RWPE1 (cell line): ENCODE data around the gene TP53I13.

Experiments used
- CTCF ChIA-PET: fragments of 350-600 bp; sonication (Branson Sonifier 250); formaldehyde crosslinking; extraction: SDS; loops from one replicate; lab custom pipeline; 2021; lab: Yijun Ruan, JAX
- POLR2A ChIA-PET: fragments of 400-600 bp; formaldehyde crosslinking; extraction: SDS; loops from one replicate; lab custom pipeline; 2020; ENCODE audit warnings: antibody characterized with exemption; ENCODE audit not compliant: low non-redundant PET; lab: Yijun Ruan, JAX
- DNase-seq: peaks from one replicate; pipeline ENCODE4 v3.0.0; 2012; ENCODE audit warnings: low spot score
- H3K27ac ChIP-seq: fragments of 450-650 bp; 2 replicates; pipeline ENCODE4 v1.5.1; 2017
- TF ChIP-seq, protein P1 (sequence below): fragments of 450-650 bp; conservative IDR thresholded peaks from 2 replicates; pipeline ENCODE4 v1.5.1; 2017; ENCODE audit warnings: low read depth, mild to moderate bottlenecking

TP53I13 gene

DNA sequence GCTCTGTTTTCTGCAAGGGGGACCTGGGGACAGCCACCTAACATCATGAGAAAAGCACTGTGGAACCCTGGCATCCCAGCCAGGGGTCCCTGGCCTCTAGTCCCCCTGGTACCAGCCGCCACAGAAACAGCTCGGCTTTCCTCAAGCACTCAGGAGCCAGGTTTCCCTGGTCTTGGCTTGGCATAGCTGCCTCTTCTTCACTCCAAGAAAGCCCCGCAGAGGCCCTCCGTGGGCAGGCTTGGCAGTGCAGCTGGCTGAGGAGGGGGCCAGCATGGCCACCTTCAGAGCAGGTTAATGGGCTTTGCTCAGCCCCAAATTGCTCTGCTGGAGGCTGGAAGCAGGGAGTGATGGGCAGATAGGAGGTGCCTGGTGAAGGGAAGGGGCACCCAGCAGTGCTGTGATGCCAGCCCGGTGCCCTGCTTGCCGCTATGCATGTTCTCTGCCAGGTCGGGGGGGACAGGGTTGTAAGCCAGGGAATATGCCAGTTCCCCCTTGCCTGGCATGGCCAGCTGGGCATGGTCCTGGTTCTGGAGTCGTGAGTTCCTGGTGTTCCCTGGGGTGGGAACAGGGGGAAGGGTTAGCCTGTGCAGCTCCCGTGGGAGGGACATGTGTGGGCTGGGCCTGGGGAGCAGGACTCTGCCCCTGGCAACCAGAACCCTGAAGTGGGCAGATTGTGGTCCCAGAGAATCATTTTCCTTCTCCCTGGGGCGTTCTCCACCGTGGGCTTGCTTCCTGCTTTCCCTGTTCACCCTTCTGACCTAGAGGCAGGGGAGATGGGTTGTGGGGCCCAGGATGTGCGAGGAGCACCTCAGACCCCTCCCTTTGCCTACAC, 27.7 kb downstream of the TP53I13 start:
- ChIA-PET CTCF (interaction anchor here (0.6 kb wide), 1 partner anchor 1458 kb away, joined by 3 read pairs; no protein-coding TSS in a partner anchor), POLR2A (no interaction called here)
- peak overlapping the region; percentile 99 for H3K27ac ChIP-seq
- DNase-seq, result no peak
- TF ChIP-seq, protein P1, sequence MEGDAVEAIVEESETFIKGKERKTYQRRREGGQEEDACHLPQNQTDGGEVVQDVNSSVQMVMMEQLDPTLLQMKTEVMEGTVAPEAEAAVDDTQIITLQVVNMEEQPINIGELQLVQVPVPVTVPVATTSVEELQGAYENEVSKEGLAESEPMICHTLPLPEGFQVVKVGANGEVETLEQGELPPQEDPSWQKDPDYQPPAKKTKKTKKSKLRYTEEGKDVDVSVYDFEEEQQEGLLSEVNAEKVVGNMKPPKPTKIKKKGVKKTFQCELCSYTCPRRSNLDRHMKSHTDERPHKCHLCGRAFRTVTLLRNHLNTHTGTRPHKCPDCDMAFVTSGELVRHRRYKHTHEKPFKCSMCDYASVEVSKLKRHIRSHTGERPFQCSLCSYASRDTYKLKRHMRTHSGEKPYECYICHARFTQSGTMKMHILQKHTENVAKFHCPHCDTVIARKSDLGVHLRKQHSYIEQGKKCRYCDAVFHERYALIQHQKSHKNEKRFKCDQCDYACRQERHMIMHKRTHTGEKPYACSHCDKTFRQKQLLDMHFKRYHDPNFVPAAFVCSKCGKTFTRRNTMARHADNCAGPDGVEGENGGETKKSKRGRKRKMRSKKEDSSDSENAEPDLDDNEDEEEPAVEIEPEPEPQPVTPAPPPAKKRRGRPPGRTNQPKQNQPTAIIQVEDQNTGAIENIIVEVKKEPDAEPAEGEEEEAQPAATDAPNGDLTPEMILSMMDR, result no peak

DNA sequence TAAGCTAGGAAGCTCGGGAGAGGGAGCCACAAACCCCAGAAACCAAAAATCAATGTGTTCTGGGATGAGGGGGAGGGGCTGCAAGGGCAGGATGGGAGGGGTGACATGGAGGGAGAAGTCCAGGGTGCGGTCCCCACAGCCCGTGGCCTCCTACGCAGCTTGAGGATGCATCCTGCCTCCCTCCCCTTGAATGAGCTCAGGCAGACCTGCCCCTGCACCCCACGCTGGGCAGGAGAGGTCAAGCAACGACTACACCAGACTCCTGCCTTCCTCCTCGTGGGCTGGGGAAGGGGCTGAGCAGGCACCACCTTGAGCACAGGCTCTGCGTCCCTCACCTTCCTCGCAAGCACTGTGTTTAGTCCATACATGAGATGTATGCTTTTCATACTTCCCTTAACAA, 28.3 kb downstream of the TP53I13 start:
- POLR2A ChIA-PET, result no interaction called here
- H3K27ac ChIP-seq, result peak overlapping the region; percentile 99
- DNase-seq, result no peak
- TF ChIP-seq, protein P1, result no peak
- CTCF ChIA-PET, result interaction anchor here (0.6 kb wide), 2 partner anchors 16 to 1459 kb away, joined by 3 read pairs; no protein-coding TSS in a partner anchor

DNA sequence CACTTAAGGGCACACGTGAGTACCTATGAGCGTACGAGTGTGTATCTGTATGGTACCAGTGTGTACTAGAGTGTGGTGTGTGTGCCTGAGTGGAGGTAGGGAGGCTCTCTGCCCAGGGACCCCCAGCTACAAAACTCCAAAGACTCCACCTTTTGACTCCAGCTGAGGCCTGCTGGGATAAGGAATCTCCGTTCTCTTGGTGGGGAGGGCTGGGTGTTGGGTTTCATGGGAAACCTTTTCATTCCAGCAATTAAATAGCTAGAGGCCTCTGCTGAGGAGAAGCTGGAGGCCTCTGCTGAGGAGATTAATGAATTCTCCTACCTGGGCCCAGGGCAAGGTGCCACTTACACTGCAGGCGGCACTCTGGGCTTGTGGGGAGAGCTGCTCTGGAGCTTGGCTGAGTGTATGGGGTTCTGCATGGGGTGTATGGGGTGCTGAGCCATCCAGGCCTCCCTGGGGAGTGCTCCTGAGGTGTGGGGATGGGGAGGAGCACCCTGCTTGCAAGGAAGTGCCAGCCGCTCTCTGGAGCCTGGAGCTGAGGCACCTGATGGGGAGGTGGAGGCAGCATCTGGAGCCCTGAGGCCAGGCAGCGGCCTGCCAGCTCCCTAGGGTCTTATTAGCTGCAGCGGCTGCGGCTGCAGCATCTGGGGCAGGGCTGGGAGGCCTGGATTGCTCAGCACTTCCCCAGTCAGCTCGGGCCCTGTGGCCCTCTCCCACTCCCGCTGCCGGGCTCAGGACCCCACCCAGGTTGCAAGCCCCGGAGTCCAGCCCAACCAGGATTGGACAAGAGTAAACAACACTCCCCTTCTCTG, 29.1 kb downstream of the TP53I13 start:
- TF ChIP-seq, protein P1, result no peak
- peak overlapping the region; percentile 99 for H3K27ac ChIP-seq
- ChIA-PET CTCF (interaction anchor here (0.5 to 1.1 kb wide), 3 partner anchors 16 to 330 kb away, joined by 3 to 6 read pairs (median 3); no protein-coding TSS in a partner anchor), POLR2A (no interaction called here)
- no peak for DNase-seq

DNA sequence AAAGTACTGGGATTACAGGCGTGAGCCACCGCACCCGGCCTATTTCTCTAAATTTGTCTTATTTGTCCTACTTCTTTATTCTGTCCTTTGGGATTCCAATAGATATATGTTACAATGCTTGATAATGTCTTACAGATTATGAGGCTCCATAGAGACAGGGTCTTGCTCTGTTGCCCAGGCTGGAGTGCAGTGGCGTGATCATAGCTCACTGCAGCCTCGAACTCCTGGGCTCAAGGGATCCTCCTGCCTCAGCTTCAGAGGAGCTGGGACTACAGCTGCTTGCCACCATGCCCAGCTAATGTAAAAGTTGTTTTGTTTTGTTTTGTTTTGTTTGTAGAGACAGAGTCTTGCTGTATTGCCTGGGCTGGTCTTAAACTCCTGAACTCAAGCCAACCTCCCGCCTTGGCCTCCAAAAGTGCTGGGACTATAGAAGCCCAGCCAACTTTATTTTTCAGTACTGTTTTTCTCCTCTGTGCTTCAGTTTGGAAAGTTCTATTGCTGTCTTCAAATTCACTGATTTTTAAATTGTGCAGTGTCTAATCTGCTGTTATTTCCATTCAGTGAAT, 34.7 kb downstream of the TP53I13 start:
- ChIA-PET CTCF (no interaction called here), POLR2A (no interaction called here)
- DNase-seq, result no peak
- TF ChIP-seq, protein P1, result no peak
- no peak overlapping the region for H3K27ac ChIP-seq

DNA sequence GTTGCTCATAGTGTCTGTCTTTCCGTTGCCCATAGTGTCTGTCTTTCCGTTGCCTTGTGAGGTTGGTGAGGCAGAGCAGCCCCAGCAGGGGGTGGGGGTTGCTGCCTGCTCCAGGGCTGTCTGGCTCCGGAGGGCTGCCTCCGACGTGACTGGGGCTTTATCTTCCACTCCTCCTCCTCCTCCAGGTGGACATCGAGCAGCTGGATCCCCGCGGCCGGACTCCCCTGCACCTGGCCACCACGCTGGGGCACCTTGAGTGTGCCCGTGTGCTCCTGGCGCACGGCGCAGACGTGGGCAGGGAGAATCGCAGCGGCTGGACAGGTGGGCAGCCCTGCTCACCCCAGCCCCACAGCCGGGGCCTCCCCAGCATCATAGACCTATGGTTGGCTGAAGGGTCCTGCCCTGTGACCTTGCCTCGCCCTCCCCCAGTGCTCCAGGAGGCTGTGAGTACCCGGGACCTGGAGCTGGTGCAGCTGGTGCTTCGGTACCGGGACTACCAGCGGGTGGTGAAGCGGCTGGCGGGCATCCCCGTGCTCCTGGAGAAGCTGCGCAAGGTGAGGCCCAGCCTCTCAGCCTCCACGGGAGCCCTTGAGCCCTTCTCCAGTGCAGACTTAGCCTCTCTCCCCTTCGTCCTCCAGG, 39.2 kb downstream of the TP53I13 start:
- TF ChIP-seq, protein P1, result no peak
- peak overlapping the region; percentile 5; the same call in 1 of the 2 replicates for H3K27ac ChIP-seq
- no peak for DNase-seq
- CTCF ChIA-PET, result interaction anchor here (0.6 to 1.9 kb wide), 4 partner anchors 10 to 239 kb away, joined by 3 to 11 read pairs (median 6); no protein-coding TSS in a partner anchor
- POLR2A ChIA-PET, result interaction anchor here (0.6 kb wide), 1 partner anchor 697 kb away, joined by 4 read pairs; no protein-coding TSS in a partner anchor
